NCI-H1694 treated with DMSO at 0.1 percent for 48 hours (cell line): ENCODE results near the gene CCL16.
"Not testable (repeated sequence)": the region's sequence is repeated elsewhere in the genome, so short reads cannot be mapped to it uniquely, and the experiment has no call there.

Source experiments
- DNase-seq: peaks from one replicate; lab custom pipeline; 2025; lab: John Stamatoyannopoulos, UW

Gene CCL16

DNA sequence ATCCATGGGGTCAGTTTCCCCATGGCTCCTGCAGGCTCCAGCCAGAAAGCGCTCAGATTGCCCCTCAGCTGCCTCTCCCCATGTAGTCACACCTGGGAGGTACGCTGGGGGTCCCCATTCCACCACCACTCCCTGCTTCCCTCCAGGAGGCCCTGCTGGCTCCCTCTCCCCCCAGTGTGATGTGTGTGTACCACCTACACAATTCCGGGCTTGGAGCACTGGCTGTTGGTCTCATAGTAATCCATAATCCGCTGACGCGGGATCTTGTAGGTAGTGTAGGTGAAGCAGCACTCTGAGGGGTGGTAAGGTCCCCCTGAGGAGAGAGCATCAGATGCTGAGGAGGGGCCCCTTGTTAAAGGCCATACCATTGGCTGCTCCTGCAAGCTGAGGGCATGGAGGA lies 2.8 kb upstream of the CCL16 start:
- DNase-seq = no peak

DNA sequence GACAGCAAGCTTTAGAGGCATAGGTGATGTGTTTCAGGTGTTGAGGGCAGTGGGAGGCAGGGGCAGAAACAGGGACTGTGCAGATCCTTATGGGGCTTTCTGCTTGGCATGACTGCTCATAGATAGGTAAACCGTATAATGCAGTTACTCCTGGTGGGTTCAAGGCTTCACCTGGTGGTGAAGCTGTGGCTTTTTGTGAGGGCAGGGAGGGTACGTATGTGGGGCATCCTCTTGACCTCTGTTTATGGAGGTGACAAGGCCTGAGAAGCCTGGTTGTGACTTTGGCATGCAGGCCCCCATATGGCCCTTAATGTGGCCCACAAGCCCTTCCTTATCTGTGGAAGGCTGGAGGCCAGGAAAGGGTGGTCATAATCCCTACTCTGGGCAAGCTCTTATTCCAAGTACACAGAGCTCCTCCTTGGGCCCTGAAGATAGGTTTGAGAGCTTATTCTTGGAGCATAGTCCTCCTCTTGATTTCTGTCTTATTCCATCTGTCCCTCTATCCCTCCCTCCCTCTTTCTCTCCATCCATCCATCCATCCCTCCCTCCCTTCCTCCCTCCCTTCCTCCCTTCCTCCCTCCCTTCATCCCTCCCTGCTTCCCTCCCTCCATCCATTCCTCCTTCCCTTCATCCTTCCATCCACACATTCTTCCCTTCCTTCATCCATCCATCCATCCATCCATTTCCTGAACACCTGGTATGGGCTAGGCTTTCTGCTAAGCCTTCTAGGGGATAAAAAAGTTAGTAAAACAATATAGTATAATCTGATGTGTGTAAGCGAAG lies 1.3 kb upstream of the CCL16 start:
- no peak for DNase-seq

DNA sequence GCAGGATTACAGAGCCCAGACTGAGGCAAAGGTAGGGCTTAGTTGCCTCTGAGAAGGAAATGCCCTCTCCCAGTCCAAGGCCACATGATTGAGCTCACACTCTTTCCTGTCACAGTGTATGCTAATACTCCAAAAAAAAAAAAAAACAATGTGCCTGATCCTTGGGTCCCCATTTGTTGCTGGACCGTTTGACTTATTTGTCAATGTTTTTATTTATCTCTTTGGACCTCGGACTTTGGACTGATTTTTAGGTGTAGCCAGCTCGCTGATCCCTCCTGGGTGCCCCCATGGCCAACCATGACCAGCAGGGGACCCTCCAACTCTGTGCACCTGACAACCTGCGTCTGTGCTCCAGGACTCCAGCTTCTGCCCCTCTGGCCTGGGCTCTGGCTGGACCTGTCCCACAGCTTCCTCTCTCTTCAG lies 622 bp upstream of the CCL16 start:
- DNase-seq = no peak

DNA sequence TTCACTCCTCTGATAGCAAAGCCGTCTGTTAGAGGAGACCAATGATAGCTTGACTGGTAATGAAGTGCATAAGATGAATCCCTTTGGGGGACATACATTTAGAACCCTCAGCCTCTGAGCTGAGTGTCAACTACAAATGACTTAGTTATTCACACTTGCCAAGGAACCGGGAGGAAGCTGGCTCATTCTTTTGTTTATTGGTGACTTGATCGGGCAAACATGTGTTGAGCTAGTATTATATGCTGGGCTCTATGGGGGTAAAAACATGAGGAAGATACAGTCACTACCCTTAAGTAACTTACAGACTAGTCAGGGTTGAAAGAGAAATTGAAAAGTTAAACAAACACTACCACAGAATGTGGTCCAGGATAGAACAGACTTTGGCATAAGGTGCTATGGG lies 3.0 kb downstream of the CCL16 start:
- no peak for DNase-seq

DNA sequence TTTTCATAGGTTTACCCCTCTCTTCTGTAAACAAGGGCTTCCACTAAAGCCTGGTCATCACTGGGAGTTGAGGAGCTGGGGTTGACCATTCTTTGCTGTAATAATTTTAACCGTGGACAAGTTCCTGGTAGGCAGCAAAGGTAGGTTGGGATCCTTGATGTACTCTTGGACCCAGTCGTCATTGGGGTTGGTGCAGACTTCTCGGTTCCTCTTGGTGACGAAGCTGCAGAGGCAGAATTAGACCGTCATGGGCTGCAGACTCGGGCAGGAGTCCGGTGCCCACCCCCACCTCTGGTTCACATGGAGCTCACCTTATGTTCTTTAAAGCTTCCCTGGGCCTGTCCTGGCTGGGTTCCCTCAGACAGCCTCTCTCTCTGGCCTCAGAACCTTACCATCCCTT lies 3.8 kb downstream of the CCL16 start:
- DNase-seq = no peak

DNA sequence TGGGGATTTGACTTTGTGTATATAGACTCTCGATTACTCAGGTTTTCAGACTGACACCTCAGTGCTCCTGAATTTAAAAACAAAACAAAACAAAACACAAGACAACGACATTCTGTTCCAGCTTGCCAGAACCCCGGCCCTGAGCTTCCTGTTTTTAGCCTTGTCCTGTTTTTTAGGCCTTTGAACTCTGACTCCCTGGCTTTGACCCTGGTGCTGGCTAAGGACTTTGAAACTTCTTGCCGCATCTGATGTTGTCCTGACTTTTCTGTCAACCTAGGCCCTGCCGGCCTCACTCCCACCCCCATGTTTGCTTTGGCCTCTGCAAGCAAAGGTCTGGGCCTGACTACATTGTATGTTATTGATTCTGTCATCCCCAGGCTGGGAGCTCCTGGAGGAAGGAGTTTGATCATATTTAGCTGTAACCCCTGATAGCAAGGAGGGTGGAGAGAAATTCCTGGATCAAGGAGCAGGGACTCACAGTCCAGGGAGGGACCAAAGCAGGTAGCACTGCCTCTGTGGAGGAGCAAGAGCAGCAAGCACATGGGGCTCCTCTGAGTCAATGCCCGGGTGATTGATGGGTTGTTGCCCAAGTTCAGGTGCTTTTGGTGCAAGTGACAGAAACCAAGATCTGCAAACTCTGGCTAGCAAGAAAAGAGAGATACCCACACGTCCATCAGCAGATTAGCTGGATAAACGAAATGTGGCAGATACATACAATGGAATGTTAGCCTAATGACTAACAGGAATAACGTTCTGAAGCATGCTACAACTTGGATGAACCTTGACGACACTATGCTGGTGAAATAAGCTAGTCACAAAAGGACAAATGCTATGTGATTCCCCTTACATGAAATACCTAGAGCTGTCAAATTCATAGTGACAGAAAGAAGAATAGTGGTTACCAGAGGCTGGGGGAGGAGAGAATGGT lies 7.7 kb downstream of the CCL16 start:
- no peak for DNase-seq

DNA sequence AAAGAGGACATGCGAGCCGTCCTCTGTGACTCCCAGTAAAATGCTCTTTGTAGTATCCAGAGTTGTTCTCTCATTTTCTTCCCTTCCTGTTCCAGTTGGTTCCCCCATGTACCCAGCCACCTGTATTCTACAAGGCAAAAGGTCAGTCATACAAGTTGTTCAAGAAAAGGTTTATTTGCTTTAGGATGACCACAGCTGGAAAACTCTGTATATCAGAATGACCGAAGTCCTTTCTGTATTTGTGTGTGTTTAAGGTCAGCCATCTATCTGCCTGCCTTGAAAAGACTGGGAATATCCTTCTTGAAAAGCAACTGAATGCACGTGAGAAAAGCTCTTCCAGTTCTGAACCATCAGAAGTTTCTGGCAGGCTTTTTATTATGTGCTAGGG lies 8.4 kb downstream of the CCL16 start:
- DNase-seq = no peak

DNA sequence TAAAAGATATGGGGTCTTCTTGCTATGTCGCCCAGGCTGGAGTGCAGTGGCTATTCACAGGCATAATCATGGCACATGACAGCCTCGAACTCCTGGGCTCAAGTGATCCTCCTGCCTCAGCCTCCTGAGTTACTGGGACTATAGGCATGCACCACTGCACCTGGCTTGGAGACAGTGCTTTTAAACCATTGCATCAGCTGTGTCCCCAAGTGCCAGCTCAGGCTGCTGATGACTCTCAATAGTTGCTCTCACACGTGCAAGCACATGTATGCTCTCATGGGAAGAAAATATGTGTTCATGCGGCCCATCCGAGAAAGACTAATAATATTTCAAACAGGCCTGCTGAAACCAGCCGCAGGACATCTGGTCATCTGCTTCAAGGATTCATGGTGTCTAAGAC lies 8.8 kb downstream of the CCL16 start:
- DNase-seq = no peak

DNA sequence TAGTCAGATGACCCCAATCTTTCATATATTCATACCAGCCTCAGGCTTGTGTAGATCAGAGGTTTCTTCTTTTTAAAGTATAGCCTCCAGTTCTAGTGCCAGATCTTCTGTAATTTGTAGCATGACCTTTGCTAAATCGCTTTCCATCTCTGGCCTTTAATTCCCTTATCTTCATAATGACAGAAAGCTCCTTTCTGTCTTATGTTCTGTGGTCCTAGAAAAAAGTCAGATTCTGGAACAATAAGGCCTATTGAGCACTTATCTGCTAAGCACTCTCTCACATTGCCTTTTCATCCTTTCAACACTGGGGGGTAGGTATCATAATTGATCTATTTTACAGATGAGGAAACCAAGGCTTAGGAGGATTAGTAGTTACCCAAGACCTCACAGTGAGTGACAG lies 9.2 kb downstream of the CCL16 start:
- DNase-seq = no peak

DNA sequence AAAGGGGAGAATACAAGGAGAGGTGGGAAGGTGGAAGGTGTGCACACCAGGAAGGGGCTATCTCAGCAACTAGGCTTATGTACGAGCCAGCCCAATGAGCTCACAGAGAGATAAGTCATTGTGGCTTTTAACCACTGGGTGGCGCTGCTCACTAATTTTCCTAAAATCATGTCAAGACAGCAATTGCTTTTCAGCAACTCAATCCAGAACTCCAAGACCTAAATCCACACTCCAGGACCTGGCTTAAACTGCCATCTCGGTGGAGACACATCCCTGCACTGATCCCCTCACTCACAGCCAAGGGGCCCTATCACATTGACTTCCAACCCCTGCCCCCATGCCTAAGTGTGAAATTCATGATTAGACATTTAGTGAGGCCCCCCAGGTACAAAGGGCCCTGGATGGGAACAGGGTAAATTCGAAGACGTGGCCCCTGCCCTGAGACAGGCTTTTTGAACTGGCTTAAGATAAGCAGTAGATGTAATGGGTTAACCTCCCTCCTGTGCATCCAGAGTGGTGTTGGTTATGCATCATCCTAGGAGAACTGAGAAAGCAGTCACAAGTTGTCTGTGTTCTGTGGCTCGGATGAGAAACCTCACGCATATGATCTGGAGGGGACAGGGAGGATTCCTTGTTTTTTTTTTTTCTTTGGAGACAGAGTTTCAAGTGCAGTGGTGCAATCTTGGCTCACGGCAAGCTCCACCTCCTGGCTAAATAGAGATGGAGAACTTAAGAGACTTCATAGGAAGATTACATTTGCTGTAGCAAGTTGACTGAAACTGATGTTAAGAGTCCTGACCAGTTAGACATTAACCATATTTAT lies 11.5 kb downstream of the CCL16 start:
- DNase-seq = peak; percentile 63

DNA sequence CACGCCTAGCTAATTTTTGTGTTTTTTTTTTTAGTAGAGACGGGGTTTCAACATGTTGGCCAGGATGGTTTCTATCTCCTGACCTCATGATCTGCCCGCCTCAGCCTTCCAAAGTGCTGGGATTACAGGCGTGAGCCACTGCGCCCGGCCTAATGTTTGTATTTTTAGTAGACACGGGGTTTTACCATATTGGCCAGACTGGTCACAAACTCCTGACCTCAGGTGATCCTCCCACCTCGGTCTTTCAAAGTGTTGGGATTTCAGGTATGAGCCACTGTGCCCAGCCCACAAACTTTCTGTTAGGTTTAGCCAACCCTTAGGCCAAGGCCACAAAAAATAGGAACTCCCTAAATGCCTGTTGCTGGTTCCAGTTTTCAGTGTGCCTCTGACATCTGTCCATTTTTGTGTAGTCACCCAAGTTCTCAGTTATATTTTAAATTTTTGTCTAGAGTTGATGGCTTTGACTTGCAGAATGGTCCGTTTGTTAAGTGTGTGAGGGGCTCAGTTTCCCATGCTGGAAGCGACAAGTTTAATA lies 12.7 kb downstream of the CCL16 start:
- DNase-seq = no peak

DNA sequence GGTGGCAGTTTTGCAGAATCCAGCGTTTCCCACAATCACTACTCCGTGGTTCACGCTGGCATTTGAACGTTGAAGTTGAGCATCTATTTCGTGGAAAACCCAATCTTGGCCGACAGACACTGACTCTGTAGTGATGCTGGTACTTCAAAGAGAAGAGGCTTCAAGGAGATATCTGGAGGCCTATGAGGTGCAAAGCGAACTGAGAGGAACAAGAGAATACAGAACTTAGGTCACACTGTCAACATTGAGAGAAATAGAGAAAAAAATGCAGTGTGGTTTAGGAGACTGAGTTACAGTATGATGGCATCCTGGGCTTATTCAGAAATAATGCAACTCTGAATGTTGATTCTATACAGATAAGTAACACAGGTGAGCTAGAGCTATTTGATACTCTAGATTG lies 16.0 kb downstream of the CCL16 start:
- DNase-seq = no peak

DNA sequence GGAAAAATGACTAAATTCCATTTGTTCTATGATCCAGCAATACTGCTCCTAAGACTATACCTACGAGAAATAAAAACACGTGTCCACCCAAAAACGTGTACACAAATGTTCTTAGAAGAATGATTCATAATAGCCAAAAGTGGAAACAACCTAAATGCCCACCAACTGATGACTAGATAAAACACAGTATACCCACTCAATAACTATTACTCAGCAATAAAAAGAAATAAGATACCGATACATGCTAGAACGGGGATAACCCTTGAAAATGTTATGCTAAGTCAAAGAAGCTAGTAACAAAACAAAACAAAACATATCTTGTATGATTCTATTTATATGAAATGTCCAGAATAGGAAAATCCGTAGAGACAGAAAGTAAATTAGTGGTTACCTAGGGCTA lies 17.6 kb downstream of the CCL16 start:
- no peak for DNase-seq

DNA sequence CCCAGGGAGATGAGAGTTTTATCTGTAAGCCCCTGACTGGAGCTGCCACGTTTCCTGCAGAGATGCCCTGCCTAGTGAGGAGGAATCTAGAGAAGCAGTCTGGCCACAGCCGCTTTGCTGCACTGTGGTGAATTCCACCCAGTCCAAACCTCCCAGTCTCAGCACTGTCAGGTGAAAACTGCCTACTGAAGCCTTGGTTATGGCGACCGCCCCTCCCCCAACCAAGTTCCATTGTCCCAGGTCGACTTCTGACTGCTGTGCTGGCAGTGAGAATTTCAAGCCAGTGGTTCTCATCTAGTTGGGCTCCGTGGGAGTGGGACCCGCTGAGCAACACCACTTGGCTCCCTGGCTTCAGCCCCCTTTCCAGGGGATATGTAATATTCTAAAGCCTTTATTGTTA lies 27.6 kb downstream of the CCL16 start:
- no peak for DNase-seq

DNA sequence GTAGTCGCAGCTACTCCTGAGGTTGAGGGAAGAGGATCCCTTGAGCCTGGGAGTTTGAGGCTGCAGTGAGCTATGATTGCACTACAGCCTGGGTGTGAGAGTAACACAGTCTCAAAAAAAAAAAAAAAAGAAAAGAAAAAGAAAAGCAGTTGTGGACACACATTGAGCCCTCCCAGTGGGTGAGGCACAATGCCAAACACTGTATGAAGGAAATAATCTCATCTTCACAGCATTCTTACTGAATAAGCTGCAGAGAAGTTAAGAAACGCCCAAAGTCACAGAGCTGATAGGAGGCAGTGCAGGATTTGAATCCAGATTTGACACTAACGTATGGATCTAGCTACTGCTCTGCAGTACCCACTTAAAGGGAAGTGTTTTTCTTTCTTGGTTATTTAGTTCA lies 31.9 kb downstream of the CCL16 start:
- DNase-seq = no peak

DNA sequence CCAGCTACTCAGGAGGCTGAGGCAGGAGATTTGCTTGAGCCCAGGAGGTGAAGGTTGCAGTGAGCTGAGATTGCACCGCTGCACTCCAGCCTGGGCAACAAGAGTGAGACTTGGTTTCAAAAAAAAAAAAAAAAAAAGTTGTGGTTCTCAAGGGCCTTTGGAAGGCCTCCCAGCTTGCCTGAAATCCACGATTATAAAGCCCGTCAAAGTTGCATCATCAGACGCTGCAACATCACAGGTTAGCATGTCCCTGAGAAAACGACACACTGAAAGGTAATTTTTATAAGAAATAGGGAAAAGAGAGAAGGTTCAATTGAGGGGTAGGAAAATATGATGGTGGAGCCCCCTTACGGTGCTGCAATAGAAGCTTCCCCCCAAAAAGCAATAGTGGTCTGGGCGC lies 33.2 kb downstream of the CCL16 start:
- DNase-seq = no peak

DNA sequence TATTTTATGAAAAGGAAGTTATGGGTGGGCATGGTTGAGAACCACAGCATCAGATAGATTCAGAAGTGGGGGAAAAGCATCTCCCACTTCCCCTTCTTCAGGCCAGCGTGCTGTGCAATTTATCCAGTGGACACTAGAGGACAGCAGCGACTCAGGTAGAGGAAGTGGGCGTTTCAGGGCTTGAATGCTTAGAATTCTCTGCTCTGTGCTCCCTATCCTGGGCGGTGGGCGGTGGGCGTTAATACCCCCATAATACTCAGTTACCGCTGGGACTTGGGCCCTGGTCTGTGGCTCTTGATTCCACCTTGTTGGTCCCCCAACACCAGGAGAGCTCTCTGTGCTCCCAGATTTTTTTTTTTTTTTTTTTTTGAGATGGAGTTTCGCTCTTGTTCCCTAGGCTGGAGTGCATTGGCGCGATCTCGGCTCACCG lies 34.1 kb downstream of the CCL16 start:
- peak; percentile 43 for DNase-seq

DNA sequence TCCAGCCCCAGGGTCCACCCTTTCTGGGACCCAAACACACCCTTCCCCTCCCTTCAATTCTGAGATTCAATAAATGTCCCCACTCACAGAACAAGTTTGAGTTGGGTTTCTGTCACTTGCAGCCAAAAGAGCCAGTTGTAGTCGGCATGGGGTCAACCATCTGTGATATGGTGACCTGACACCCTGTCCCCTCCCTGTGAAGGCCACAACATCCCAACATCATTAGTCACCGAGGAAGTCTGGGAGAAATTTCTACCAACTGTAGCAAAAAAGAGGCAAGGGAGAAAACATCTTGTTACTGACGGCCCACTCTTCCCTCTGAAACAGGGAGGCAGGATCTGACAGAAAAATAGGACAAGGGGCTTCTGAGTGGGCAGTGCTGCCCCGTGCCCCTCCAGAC lies 37.1 kb downstream of the CCL16 start:
- DNase-seq = no peak

DNA sequence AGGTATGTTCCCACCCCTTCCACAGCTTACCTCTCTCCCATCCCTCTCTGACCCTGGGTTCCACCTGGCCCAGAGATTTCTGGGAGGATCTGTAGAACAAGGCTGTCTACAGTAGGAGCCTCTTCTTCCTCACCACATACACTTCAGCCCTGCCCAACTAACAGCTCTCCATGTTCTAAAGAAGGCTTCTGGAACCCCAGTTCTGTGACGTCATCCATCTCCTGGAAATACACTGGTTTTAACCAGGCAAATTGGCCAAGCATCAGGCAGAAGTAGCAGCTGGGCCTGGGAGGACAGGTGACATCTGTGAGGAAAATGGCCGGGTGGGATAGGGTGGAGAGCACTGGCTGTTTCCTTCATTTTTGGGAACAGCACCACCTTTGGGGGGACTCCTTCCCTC lies 37.8 kb downstream of the CCL16 start, which contains the start of gene LYZL6:
LYZL6 (minus strand) TSS at position 177 of the 400 bp plus-strand sequence. CDS start 4,357 bp downstream, outside the sequence.
- no peak for DNase-seq

DNA sequence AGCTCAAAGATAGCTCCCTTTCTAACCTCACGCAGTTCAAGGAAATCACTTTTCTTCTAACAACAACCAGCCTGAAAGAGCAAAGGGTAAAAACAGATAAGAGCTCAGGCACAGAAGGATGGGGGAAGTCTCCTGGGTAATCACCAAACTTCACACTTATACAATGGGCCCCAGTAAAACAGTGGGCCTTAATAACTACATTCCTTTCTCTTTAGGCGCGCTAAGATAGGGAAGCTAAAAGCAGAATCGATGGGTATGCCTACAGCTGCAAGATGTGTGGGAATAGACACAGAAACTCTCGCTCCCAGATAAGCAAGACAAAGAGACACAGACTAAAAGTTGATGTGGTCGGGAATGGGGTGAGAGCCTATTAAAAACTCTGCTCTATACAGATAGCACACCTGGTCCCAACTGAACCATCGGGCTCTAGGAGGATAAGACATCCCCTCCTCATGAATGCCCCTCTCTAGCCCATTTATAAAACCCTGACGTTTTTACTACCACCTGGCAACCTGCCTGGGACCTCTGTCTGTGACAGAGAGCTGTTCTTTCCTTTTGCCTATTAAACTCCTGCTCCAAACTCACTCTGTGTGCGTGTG lies 38.6 kb downstream of the CCL16 start:
- no peak for DNase-seq

DNA sequence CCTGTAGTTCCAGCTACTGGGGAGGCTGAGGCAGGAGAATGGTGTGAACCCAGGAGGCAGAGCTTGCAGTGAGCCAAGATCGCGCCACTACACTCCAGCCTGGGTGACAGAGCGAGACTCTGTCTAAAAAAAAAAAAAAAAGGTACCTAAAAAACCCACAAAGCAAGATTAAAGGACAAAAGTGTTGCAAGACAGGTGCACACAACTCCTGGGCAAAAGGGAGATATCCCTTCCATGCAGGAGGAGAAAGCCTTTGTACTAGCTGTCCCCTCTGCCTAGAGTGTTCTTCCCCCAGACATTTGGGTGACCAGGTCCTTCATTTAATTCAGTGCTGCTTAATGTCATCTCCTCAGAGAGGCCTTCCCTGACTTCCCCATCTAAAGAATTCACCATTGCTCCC lies 42.8 kb downstream of the CCL16 start:
- DNase-seq = not testable (repeated sequence)

DNA sequence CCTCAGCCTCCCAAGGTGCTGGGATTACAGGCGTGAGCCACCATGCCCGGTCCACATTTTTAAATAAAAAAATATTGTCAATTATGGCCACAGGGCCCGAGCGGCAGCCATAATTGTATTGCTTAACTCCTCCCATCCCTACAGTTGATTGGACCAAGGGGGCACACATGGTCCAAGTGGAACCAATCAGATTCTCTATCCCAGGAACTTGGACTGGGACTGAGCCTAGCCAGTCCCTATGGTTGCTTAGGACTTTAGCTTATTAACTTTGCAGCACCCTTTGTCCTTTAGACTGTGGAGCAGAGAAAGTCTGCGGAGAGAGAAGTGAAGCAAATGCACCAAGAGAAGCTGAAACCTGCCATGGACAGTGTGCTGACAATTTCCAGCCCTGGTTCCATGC lies 45.2 kb downstream of the CCL16 start:
- DNase-seq = no peak
